Fibroblast of gingiva (primary cell): ENCODE results near the gene SH2D4B.

Source experiments
- DNase-seq: peaks from one replicate; pipeline ENCODE4 v3.0.0-alpha.2; 2011; ENCODE audit warnings: low read depth

SH2D4B gene

DNA sequence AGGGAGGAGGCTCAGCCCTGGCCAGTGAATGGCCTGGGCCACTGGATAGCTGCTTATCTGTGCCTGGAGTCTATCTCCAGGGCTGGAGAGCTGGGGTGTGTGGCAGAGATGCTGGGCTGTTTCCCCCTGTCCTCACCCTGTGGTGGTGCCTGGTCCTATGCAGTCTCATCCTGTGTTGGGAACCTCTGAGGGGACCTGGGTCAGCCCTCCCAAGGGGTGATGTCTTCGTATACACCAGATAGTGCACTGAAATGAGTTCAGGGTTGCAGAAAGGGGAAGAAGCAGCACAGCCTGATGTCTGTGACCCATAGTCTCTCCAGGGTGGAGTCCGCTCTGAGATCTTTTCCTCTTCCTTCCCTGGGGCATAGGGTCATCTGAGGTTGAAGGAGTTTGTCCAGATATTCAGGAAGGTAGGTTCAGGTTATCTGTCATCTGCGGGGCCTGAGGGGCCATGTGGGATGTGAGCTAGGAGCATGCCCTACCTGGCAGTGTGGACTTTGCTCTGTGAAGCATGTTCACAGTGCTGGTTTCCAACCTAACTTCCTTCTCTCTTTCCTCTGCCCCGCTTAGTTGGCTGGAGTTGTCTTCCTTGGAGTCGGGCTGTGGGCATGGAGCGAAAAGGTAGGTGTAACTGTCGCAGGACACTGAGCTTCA lies 33.4 kb upstream of the SH2D4B start:
- no peak for DNase-seq

DNA sequence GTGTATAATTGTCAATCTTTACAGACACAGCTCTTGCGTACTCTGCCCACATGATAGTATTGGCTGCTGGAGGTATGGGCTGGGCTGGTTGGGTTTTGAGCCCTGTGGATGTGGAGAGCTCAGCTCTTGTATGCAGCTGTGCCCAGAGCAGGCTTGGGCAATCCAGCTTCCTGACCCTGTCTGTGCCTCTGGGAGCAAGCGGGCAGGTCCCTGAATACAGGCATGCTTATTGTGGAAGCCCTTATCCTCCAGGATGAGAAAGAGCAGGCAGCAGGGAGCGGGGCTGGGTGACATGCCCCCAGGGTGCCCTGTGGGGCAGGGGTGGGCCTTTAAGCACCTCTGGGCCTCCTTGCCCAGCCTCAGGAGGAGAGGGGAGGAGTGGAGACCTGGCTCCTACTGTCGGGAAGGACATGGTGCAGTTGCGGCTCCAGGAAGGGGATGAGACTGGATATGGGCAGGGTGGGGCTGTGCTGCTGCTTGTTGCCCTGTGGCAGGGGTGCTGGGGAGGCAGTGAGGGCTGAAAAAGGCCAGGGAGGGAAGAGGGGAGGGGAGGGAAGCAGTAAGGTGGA lies 32.7 kb upstream of the SH2D4B start:
- no peak for DNase-seq

DNA sequence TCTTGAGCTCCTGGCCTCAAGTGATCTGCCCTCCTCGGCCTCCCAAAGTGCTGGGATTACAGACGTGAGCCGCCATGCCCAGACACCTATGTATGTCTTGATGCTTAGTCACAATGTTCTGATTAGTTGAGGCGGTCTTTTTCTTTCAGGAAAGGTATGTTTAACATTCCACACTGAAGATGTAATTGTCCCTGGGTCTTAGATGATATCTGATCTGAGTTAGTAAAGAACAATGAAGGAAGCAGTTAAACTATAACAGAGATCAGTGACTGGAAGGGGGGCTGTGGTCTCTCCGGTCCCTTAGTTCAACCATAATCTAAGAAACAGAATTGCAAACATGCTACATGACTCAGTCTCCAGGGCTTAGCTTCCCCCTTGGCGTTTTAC lies 31.5 kb upstream of the SH2D4B start:
- DNase-seq: no peak

DNA sequence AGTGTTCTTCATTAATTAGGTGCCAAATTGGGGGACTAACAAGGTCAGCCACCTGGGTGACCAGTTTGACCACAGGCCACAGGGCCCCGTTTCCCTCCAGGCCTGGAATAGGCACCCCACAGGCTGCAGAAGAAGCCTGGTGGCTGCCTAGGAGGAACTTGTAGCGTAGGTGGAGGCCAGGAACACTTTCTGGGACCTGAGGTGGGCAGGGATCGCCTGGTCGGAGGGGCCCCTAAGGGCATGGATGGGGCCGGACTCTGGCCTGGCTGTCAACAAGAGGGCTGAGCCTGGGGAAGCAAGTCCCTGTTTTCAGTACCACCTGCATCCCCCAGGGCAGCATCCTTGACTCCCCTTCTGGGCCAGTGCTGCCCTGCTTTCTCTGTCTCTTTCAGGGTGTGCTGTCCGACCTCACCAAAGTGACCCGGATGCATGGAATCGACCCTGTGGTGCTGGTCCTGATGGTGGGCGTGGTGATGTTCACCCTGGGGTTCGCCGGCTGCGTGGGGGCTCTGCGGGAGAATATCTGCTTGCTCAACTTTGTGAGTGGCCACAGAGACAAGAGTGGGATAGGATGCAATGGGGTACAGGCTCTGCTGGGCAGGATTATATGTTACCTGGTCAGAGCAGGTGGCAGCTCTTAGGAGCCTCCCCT lies 30.7 kb upstream of the SH2D4B start:
- DNase-seq: no peak

DNA sequence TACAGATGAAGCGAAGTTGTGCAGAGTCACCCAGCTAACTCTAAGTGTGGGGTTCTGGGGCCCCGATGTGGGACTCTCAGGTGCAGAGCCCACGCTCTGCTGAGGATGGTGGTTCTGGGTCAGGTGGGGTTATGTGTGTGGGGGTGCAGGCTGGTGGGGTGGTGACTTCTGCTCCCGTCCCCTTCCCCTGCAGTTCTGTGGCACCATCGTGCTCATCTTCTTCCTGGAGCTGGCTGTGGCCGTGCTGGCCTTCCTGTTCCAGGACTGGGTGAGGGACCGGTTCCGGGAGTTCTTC lies 28.6 kb upstream of the SH2D4B start:
- DNase-seq: no peak

DNA sequence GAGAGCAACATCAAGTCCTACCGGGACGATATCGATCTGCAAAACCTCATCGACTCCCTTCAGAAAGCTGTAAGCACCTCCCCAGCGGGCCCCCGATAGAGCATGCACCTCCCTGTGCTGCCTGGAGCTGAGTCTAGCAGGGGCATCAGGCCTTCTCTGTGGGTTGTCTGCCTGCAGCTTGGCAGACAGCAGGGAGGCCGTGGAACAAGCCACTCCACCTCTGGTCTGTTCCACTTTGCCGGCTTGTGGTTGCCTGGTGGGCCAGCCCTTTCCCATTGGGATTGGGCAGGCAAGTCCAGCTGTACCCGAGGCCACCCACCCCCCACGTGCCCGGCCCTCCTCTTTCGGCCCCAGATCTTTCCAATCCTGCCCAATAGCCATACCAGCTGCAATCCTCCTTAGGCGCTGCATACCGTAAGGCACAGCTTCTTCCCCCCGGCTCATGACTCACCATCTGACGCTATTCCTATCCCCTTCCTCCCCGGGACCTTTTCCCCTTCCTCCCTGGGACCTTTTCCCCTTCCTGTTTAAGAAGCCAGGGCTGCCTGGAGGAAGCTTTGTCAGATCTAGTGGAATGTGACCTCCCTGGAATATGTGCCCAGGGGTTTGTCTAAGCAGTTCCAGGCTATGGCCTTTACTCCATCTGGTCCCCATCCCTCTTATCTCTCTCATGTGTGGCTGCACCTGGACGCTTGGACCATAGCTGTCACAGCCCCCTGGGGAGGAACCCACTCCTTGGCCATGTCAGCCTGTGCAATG lies 28.1 kb upstream of the SH2D4B start:
- DNase-seq: peak; percentile 49

DNA sequence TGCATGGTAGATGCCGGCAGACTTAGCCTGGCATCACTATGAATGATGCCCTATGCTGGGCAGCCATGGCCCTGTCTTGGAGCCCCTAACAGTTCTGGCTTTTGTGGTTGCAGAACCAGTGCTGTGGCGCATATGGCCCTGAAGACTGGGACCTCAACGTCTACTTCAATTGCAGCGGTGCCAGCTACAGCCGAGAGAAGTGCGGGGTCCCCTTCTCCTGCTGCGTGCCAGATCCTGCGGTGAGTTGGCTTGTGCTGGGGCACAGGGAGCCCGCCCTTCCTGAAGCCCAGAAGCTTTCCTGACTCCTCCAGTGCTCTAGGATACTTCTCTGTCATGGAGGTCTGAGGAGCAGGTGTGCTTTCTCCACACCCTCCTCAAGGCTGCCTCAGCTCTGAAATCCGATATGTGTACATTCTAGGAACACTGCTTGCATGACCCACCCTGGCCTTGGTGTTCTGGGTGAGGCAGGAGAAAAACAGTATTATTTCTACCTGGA lies 25.6 kb upstream of the SH2D4B start:
- DNase-seq: no peak

DNA sequence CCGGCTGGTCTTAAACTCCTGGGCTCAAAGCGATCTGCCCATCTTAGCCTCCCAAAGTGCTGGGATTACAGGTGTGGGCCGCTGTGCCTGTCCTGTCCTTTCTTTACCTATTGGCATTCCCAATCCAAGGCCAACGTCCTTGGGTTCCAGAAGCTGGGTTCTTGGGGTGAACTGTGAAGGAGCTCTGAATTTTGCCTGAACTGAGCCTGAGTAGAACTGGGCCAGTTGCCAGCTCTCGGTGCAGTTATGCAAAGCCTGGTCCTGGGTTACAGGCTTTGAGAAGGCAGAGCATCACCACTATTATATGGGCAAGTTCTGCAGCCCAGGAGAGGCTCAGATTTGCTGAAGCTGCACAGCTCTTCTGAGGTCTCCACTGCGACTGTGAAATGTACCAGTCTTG lies 24.6 kb upstream of the SH2D4B start:
- no peak for DNase-seq

DNA sequence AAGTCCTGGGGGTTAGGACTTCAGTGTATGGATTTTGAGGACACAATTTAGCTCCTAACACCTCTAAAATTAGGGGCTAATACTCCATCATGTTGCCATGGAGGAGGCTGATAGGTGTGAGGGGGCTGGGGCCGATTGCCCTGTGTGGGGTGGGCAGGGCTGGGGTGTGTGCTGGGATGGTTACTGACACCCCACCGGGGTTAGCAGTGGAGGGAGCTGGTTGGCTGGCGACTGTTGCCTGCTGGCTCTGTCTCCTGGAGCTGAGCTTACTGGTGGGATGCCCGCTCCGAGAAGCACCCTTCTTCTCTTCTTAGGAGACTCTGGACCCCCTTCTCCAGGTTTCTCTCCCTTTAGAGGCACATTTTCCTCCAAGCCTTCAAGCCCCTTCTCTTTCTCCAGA lies 22.2 kb upstream of the SH2D4B start:
- no peak for DNase-seq

DNA sequence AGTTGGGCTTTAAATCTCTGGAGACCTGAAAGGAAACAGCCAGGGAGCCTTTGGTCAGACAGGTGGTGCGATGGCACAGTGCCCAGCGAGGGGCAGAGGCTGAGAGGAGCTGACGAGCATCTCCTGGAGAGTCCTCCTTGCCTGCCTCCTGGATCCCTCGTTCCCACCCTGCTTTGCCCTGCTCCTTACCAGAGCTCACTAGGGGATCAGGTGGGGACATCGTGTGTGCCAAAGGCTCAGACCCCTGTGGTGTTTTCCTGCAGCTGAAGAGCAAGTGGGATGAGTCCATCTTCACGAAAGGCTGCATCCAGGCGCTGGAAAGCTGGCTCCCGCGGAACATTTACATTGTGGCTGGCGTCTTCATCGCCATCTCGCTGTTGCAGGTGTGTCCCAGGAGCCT lies 21.8 kb upstream of the SH2D4B start:
- DNase-seq: no peak

DNA sequence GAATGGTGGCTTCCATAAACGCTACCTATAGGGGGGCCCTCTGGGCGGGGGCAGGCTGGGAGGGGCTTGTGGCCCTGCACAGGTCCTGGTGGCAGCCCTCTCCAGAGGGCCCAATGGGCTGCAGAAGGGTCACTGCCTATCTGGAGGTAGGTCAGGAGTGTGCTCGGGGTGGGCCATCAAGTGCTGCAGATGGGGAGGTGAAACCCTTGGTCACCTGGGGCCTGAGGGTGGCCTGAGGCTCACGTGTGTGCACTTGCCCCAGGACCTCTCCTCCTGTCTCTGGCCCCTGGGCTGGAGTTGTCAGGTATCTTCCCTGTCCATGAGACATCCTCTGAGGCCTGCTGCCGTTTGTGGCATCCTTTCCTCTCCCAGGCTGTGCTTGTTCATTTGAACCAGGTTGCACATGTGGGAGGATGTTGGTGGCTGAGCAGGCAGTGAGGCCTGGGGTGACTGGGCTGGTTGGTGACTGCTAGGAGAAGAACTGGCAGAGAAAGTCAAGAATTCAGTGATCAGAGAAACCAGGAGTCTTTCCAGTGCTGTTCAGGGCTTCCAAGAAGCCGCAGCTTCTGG lies 21.1 kb upstream of the SH2D4B start:
- no peak for DNase-seq

DNA sequence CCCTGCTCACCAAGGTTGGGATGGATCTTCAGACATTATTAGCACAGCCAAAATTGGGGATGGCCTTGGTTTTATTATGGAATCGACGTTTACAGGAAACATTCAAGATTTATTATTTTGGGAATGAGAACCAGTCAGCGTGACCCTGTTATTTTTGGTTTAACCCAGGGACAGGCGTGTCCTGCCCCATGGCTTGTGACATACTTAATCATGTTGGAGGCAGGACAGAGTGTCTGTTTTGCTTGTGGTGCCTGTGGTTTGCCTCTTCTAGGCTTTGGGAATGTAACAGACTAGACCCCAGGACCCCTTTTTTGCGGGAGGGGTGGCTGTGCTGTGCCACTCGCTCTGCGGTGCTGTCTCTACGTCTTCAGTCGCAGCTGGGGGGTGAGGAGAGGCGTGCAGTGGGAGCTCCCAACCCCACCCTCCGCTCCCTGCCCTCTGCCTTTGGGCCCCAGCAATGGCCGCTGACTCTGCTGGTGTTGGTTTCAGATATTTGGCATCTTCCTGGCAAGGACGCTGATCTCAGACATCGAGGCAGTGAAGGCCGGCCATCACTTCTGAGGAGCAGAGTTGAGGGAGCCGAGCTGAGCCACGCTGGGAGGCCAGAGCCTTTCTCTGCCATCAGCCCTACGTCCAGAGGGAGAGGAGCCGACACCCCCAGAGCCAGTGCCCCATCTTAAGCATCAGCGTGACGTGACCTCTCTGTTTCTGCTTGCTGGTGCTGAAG lies 20.1 kb upstream of the SH2D4B start:
- no peak for DNase-seq

DNA sequence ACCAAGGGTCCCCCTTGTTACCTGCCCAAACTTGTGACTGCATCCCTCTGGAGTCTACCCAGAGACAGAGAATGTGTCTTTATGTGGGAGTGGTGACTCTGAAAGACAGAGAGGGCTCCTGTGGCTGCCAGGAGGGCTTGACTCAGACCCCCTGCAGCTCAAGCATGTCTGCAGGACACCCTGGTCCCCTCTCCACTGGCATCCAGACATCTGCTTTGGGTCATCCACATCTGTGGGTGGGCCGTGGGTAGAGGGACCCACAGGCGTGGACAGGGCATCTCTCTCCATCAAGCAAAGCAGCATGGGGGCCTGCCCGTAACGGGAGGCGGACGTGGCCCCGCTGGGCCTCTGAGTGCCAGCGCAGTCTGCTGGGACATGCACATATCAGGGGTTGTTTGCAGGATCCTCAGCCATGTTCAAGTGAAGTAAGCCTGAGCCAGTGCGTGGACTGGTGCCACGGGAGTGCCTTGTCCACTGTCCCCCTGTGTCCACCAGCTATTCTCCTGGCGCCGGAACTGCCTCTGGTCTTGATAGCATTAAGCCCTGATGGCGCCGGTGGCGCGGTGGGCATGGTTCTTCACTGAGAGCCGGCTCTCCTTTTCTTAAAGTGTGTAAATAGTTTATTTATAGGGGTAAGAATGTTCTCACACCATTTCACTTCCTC lies 19.4 kb upstream of the SH2D4B start:
- DNase-seq: no peak

DNA sequence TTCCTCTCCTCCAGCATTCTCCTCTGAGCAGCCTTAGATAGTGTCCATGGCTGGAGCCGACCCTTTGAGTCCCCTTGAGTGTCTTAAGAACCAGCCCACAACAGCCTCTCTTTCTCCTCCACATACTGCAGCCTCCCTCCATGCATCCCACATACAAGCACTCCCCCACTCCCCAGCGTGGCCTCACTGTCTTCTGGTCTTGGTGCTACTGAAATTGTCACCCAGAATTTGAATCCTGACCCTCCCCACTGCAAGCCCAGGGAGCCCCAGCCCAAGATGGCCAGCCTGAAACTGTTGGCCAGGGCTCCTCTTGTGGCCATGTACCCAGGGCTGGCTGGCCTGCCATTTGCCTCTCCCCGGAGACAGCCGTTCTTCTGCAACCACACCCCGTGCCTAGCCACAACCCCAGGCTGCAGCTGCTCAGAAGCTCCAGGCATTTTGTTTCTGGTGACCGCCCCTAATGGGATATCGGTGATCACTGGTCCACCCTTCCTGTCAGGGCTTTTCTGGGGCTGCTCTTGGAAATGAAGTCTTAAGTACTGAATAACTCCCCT lies 18.8 kb upstream of the SH2D4B start:
- no peak for DNase-seq

DNA sequence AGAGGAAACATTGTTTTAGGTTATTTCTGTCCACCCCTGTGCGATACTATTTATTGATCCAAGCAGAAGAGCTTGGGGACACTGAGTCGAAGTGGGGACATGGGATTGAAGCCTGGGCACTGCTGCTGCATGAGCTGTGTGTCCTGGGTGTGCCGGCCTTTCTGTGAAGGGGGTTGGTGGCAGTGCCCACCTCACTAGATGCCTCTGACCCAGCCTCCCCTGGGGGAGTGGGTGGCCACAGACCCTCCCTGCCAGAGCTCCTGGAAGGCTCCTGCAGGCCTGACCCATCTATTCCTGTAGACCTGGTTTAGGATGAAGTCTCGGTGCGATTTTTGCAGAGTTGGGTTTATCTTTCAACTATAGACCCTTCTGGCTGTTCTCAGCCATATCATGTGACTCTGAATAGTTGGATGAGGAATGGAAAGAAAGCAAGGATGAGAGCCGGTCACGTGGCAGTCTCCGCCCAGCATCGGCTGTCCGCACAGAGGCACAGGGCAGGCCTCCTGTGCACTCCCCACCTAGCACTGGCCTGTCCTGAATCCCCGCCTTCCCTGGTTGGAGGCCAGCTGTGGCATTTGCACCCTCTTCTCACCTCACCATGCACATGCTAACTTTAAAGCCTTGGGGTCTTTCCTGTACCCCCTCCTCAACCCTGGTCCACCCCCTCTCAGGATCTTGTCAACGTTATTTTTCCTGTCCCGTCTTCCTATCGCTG lies 17.6 kb upstream of the SH2D4B start:
- DNase-seq: no peak

DNA sequence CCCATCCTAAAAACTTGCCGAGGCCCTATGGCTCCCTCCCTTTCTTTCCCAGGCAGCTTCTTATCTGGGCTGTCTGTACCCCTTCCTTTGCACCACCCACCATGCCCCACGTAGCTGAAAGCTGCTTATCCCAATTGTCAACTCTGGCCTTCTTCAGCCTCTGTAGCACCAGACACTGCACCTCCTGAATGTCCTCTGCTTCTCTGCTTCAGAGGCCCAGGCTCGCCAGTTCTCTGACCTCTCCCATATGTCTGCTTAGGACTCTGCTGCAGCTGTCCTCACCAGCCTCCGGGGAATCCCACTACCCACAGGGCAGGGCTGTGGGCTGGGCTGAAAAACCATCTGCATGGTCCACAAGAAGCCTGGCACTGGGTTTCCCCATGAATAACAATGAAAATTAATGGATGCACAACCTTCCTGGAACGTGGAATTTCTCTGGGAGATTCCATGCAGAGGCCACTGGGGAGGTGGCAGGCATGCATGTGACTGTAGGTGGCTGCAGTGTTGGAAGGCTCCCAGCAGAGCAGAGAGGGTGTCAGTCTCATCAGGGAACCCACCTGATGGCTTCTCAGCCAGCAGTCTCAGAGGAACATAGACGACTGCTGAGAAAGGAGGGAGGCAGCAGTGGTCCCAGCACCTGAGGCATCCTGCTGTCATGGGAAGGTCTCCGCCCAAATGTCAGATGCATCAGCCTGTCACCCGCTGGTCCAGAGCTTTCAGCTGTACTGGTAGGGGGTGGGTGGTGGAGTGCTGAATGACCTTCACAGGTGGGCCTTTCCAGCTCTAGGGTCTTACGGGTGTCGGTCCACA lies 16.8 kb upstream of the SH2D4B start:
- no peak for DNase-seq

DNA sequence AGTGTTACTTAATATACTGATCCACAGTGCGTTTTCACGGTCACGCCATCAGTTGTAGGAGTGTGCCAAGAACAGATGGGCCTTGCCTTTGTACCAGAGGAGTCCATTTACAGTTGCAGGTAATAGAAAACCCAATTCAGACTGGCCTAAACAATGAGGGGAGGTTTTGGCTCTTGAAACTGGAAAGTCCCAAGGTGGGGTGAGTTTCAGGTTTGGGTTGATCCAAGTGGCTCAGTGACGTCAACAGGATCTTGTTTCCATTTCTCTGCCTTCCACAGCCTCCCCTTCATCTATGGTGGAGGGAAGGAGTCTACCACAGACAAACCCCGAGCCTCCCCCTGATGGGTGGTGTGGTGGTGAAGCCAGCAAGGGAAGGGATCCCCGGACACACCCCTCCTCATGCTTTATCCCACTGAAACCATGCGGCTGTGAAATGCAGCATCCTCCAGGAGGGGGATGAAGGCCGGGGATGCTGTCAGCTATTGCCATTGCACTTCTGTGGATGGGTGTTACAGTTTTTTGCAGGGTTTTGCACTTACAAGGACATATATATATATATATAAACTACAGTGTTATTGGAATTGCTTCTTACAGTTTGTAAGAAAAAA lies 14.8 kb upstream of the SH2D4B start:
- no peak for DNase-seq

DNA sequence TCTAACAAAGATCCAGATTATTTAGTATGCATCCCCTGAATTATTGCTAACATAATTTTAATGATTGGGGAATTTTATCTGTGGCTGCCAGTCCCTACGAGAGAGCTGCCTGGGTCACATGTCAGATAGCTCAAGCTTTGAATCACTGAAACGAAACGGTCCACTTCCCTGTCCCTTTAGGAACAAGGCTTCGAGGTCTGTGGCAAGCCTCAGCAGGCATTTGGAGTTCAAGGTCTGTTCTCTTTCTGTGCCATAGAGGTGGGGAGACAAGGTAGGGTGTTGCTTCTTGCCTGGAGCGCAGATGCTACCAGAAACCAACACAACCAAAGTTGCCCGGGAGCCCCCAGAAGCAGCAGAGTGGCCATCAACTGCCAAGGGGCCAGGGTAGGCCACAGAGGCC lies 13.9 kb upstream of the SH2D4B start:
- no peak for DNase-seq

DNA sequence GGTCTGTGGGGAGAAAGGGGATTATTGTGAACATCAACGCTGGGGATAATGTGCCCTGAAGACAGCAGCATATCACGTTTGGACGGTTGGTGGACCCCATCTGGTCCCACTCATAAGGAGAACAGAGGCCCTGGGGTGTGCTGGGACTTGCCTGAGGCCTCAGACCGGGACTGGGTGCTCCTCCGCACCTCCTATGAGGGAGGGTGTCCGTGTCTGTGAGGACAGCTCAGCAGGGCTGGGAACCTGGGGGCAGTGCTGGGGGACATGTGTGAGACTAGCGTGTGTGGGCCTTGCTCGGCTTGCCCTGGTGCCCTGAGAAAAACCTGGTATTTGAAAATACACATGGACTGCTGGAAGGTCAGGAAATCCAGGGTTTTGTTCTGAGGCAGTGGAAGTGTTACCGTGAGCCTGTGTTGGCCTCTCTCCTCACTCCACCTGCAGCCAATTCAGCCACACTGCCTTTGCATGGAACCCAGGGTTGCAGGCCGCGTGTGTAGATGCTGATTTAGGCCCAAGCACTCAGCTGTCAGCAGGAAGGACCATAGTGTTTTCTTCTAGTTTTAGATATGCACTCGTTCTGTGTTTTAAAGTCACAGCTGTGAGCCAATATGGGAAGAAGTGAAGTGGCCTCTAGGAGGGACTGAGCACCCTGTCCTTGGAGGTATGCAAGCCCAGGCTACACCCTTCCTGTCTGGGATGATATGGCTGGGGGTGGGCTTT lies 13.4 kb upstream of the SH2D4B start:
- DNase-seq: no peak
